Thyroid gland (tissue), 4 donors: ENCODE data around the gene LRBA. TPM values are rescaled to one million over a fixed set of nuclear protein-coding genes. Genes with fewer than 3 reads are reported as not detected.
"Not testable (repeated sequence)": the region's sequence is repeated elsewhere in the genome, so short reads cannot be mapped to it uniquely, and the experiment has no call there.

Experiments used
- DNase-seq, 2 donors: peaks; one replicate each; pipeline ENCODE4 v3.0.0-alpha.2; 2019
- H3K27ac ChIP-seq, 3 donors: fragments of 200-600 bp; sonication (generic); 1 replicate in 2 of 3; 2 replicates in 1 of 3; pipeline ENCODE4 v1.5.1; 2016 to 2019; ENCODE audit warnings: mild to moderate bottlenecking in 1 of 3, moderate library complexity in 1 of 3
- H3K27me3 ChIP-seq: fragments of 200-600 bp; sonication (generic); one replicate; pipeline ENCODE4 v1.5.1; 2019
- H3K36me3 ChIP-seq, 2 donors: fragments of 200-600 bp; sonication (generic); one replicate each; pipeline ENCODE4 v1.5.1; 2016 to 2019
- H3K4me1 ChIP-seq, 2 donors: fragments of 200-600 bp; sonication (generic); one replicate each; pipeline ENCODE4 v1.5.1; 2017 to 2019
- H3K4me3 ChIP-seq, 3 donors: fragments of 200-600 bp; sonication (generic); replicated peaks in 1 of 3; 1 replicate in 2 of 3; 2 replicates in 1 of 3; pipeline ENCODE4 v1.5.1; 2016; ENCODE audit warnings: mild to moderate bottlenecking in 1 of 3
- H3K9me3 ChIP-seq: fragments of 200-600 bp; sonication (generic); one replicate; pipeline ENCODE4 v1.5.1; 2017
- POLR2A ChIP-seq, 2 donors: fragments of 450-650 bp; IDR thresholded peaks; one replicate each; pipeline ENCODE4 v1.6.1; 2017; ENCODE audit warnings: antibody characterized with exemption in 2 of 2, mild to moderate bottlenecking in 2 of 2, moderate library complexity in 1 of 2
- whole genome bisulfite sequencing, 2 donors: methylation state at CpG; one replicate each; pipeline ENCODE4 v1.1.5; 2017; 5-methylcytosine and 5-hydroxymethylcytosine counted together
- intact Hi-C: fragments of 100-400 bp; cut with DNase I; formaldehyde crosslinking; loops from one replicate; pipeline ENCODE4 v1.15.1; 2023
- total RNA-seq, 4 donors: library from RNA; depleted of rRNA; stranded (reverse); fragments of >200 nt; gene quantifications; one replicate each; pipeline ENCODE4 v1.2.3, GENCODE V29; 2016
- TF ChIP-seq, protein P1 (sequence below), 6 experiments: fragments of 200-600 bp in 3 of 6; fragments of 450-650 bp in 3 of 6; sonication (generic) in 3 of 6; IDR thresholded peaks; one replicate each; pipeline ENCODE4 v1.5.1; 2016 to 2019; ENCODE audit warnings: antibody characterized with exemption in 6 of 6, mild to moderate bottlenecking in 2 of 6, inconsistent platforms in 1 of 6, moderate library complexity in 1 of 6

Gene LRBA
- total RNA-seq, 4 donors from 2014 or later, result 98.9 to 127 (median 113) TPM

DNA sequence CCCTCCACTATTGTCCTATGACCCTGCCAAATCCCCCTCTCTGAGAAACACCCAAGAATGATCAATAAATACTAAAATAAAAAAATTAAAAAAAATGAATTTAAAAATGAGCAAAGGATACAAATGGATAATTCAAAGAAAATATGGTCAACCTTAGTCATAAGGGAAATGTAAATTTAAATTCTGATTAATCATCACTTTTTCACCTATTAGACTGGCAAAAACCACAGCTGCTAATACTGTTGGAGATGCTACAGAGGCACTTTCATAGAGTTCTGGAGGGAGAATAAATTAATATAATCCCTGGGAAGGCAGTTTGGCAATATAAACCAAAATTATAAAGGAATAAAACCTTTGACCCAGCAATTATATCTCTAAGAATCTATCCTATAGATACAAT, 50.3 kb downstream of the LRBA start:
- Histone ChIP-seq H3K4me1 (peaks cover 8 to 33% of the 10 kb centered on the region in 2 donors), H3K27ac (peak overlapping the region in 1 of 3 donors; percentile 26)
- intact Hi-C loops, result no loop called here

DNA sequence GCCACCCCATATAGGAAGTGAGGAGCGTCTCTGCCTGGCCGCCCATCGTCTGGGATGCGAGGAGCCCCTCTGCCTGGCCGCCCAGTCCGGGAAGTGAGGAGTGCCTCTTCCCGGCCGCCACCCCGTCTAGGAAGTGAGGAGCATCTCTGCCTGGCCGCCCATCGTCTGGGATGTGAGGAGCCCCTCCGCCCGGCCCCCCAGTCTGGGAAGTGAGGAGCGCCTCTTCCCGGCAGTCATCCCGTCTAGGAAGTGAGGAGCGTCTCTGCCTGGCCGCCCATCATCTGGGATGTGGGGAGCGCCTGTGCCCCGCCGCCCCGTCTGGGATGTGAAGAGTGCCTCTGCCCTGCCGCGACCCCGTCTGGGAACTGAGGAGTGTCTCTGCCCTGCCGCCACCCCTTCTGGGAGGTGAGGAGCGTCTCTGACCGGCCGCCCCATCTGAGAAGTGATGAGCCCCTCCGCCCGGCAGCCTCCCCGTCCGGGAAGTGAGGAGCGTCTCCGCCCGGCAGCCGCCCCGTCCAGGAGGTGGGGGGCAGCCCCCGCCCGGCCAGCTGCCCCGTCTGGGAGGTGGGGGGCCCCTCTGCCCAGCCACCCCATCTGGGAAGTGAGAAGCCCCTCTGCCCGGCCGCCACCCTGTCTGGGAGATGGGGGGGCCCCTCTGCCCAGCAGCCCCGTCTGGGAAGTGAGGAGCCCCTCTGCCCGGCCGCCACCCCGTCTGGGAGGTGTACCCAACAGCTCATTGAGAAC, 51.3 kb downstream of the LRBA start:
- H3K27me3 ChIP-seq, DNase-seq, H3K9me3 ChIP-seq, H3K4me3 ChIP-seq, H3K36me3 ChIP-seq, intact Hi-C loops: not testable (repeated sequence)
- H3K27ac ChIP-seq, result peak overlapping the region in 1 of 3 donors; percentile 20
- WGBS, 2 donors, result 88 to 89% methylated on average over 4 to 19 of the region's 47 CpGs
- H3K4me1 ChIP-seq, result peaks cover 8 to 33% of the 10 kb centered on the region in 2 donors

More for the DNA sequence above, 50.3 kb downstream of the LRBA start:
- TF ChIP-seq POLR2A (IDR thresholded peaks at IDR 0.05), result no peak
- TF ChIP-seq, protein P1, sequence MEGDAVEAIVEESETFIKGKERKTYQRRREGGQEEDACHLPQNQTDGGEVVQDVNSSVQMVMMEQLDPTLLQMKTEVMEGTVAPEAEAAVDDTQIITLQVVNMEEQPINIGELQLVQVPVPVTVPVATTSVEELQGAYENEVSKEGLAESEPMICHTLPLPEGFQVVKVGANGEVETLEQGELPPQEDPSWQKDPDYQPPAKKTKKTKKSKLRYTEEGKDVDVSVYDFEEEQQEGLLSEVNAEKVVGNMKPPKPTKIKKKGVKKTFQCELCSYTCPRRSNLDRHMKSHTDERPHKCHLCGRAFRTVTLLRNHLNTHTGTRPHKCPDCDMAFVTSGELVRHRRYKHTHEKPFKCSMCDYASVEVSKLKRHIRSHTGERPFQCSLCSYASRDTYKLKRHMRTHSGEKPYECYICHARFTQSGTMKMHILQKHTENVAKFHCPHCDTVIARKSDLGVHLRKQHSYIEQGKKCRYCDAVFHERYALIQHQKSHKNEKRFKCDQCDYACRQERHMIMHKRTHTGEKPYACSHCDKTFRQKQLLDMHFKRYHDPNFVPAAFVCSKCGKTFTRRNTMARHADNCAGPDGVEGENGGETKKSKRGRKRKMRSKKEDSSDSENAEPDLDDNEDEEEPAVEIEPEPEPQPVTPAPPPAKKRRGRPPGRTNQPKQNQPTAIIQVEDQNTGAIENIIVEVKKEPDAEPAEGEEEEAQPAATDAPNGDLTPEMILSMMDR (IDR thresholded peaks at IDR 0.05), result no peak
- no peak overlapping the region for H3K4me3 ChIP-seq
- no peaks in the 10 kb centered on the region for H3K36me3 ChIP-seq
- H3K9me3 ChIP-seq, result no peaks in the 10 kb centered on the region
- DNase-seq, result no peak
- no peaks in the 10 kb centered on the region for H3K27me3 ChIP-seq

DNA sequence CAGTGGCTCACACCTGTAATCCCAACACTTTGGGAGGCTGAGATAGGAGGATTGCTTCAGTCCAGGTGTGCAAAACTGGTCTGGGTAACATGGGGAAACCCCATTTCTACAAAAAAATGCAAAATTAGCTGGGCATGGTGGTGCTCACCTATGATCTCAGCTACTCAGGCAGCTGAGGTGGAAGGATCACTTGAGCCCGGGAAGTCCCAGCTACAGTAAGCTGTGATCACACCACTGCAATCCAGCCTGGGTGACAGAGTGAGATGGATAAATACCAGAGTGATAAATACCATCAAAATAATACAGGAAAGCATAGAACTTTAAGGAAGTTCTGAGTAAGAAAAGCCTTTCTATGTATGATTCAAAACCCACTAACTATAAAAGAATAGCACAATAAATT, 52.8 kb downstream of the LRBA start:
- intact Hi-C loops, result no loop called here
- Histone ChIP-seq H3K36me3 (no peaks in the 10 kb centered on the region), H3K27ac (no peak overlapping the region), H3K27me3 (no peaks in the 10 kb centered on the region), H3K9me3 (no peaks in the 10 kb centered on the region), H3K4me1 (peaks cover 8 to 33% of the 10 kb centered on the region in 2 donors), H3K4me3 (no peak overlapping the region)
- TF ChIP-seq POLR2A (IDR thresholded peaks at IDR 0.05), result no peak
- TF ChIP-seq, protein P1 (IDR thresholded peaks at IDR 0.05), result no peak
- WGBS, 2 donors, result 52 to 60% methylated on average over 1 of the region's 1 CpG
- peak; percentile 26 to 33 for DNase-seq

DNA sequence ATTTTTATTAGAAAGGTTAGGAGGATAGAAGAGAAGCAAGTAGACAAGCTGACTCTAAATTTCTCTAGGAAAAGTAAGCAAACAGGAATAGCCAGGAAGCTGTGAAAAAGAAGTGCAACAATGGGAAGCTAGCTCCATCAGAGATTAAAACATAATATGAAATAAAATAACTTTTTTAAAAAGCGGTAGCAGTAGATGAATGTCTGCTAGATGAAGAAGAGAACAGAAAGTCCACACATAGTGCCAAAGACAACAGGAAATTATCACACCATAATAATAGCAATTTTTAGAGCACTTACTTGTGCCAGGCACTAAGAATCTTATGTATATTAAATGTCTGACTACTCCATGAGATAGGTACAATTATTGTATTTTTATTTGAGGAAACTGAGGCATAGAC, 53.5 kb downstream of the LRBA start:
- no peaks in the 10 kb centered on the region for H3K27me3 ChIP-seq

DNA sequence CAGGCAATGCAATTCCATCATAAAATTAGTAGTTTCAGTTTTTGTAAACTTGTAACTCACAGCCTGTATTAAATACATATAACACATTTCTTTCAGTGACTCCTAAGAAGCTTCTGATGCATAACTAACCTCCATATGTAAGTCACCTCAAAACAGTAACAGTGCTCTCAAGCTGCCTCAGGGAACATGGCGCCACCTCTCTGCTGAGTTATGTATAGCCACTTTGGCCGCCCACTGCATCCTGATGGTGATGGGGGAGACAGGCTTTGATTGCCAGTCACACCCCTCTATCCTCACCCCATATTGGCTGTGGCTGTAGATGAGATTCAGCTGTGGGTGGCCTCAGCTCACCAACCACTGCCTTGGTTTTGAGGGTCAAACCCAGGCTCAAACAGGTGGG, 54.3 kb downstream of the LRBA start:
- H3K4me3 ChIP-seq, result no peak overlapping the region
- no peaks in the 10 kb centered on the region for H3K9me3 ChIP-seq
- TF ChIP-seq, protein P1 (IDR thresholded peaks at IDR 0.05), result peak in 2 of 6 experiments; percentile 16 to 21
- TF ChIP-seq POLR2A (IDR thresholded peaks at IDR 0.05), result no peak
- H3K36me3 ChIP-seq, result no peaks in the 10 kb centered on the region
- peaks cover 8 to 33% of the 10 kb centered on the region in 2 donors for H3K4me1 ChIP-seq
- WGBS, 2 donors, result 96 to 100% methylated on average over 2 of the region's 2 CpGs
- no peak for DNase-seq
- no peak overlapping the region for H3K27ac ChIP-seq
- H3K27me3 ChIP-seq, result no peaks in the 10 kb centered on the region
- intact Hi-C loops, result no loop called here

More for the DNA sequence above, 53.5 kb downstream of the LRBA start:
- Histone ChIP-seq H3K27ac (no peak overlapping the region), H3K4me3 (no peak overlapping the region), H3K4me1 (peaks cover 8 to 33% of the 10 kb centered on the region in 2 donors), H3K9me3 (no peaks in the 10 kb centered on the region), H3K36me3 (no peaks in the 10 kb centered on the region)
- no peak for DNase-seq
- intact Hi-C loops, result no loop called here
- no peak for TF ChIP-seq POLR2A (IDR thresholded peaks at IDR 0.05)
- TF ChIP-seq, protein P1 (IDR thresholded peaks at IDR 0.05), result no peak
- WGBS, 2 donors, result 68 to 75% methylated on average over 1 of the region's 1 CpG
